ENCODE measurements around the gene DIP2C. TPM values are rescaled to one million over a fixed set of nuclear protein-coding genes. Genes with fewer than 3 reads are reported as not detected.
"Not testable (repeated sequence)": the region's sequence is repeated elsewhere in the genome, so short reads cannot be mapped to it uniquely, and the experiment has no call there.

The DIP2C gene
- total RNA-seq, 1 donor from 2014 or later: 41.6 TPM

DNA sequence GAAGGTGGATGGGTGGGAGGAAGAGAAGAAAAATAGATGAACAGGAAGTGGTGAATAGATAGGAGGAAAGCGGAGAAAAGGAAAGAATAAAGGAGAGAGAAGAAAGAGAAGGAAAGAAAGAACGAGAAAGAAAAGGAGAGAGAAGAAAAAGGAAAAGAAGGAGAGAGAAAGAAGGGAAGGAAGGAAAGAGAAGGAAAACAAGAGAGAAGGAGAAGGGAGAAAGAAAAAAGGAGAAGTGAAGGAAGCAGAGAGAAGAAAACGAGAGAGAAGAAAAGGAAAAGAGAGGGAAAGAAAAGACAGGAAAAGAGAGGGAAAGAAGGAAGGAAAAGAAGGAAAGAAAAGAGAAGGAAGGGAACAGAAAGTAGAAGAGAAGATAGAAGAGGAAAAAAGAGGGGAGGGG lies 211.8 kb downstream of the DIP2C start:
- FAIRE-seq (no peak), DNase-seq (ENCODE audit: low spot score in 2 of 2) (no peak)

DNA sequence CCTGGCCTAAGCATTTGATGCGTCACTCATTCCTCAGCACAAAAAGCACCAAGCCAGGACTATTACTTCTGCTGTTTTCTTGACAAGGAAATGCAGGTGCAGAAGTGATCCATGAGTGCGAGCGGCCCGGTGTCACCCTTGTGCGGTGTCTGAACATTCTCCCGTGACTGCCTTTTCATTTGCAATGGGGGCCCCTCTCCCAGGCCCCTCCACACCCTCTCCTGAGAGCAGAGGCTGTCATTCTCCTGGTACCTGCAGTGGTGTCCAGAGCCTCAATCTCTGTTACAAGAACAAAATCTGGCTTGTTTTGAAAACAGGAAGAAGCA lies 213.1 kb downstream of the DIP2C start:
- no peak for FAIRE-seq
- DNase-seq (ENCODE audit: low spot score in 2 of 2): no peak

DNA sequence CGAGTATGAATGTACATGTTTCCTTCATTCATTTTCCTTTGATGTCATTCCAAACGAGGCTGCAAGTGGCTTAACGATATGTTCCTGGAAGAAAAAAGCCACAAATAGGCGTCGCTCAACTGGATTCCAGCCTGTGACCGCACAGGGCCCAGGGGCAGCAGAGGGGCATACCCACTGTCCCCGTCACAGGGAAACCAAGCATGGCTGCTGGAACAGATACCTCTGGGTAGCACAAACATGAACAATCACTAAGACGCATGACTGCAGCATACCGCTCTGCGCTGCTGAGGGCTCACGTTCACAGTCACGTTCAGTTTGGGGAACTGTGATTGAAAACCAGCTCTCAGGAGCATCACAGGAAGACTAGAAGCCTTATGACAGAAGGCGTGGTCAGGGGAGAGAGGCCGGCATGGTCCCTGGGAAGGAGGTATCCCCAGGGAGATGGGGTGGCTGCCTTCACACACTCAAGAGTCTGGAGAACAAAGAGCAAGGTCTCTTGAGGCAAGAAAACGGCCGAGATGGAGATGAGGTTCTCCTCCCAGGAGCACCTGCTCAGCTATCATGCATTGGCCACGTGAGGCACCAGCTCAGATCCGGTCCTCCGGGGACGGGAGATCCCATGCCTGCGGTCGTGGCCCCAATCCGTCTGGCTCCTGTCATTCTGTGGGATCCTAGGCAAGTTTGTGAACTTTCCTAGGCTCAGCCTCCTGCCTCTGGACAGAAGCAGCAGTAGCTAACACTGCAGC lies 213.6 kb downstream of the DIP2C start:
- FAIRE-seq (no peak), DNase-seq (ENCODE audit: low spot score in 2 of 2) (no peak)

DNA sequence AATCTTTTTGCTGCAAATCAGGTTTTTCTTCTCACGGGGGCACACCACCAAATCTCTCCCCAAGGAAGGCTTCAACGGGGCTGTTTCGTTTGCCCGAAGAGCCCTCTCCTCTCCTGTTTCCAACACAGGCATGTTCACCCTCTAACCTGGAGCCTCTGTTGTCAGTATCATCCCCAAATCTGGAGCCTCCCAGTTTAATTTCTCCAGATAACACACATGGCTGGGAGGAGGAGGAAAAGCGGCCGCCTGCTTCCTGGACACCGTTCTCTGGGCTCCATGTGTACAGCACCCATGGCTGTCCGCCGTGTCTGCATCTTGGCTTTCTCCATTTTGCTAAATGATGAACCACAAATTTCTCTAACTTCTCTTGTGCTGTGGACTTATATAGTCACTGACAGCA lies 214.5 kb downstream of the DIP2C start:
- FAIRE-seq: no peak
- DNase-seq (ENCODE audit: low spot score in 2 of 2): no peak

DNA sequence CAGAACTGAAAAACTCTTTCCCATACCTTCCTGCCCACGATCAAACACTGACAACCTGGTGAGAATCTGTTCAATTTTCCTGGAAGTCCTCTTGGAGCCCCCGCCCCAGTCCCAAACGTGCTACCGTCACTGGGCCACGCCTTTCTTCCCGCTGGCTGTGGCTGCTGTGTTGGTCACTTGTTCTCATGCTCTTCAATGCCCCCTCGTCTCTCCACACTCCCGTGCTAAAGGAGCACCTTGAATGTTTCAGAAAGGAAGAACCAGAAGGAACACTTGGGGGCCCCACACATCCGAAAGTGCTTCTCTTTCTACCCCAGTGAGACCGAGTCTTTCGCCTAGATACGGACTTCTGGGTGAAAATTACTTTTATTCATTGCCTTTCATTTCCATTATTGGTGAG lies 215.1 kb downstream of the DIP2C start:
- no peak for DNase-seq (ENCODE audit: low spot score in 2 of 2)
- FAIRE-seq: no peak

DNA sequence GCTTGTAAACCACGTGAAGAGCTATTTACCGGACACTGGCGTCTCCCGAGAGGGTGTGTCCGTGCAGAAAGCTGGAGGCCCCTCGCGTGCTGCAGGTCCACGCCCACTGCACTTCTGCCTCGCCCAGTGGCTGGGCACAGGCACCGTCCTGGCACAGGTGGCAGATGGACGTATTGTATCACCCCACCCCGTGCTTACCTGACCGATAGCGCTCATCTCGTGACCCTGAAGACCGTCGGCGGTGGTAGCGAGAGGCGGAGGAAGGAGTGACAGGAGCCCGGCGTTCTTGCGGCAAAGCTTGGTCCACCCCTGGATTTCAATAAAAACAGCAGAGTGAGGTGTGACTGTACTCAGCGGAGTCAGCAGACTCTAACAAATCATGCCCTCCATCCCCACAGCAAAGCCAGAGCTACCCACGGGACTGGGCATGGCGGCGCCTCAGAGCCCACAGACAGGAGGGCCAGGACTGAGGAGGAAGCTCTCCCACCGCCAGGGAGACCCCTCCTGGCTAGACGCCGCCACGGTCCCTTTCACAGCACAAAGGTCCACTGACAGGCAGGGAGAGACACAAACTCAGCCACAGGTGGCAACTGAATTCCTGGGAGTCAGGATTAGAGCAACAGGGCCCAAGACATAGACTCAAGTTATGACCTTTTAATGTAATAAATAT lies 217.1 kb downstream of the DIP2C start:
- DNase-seq (ENCODE audit: low spot score in 2 of 2) (no peak), FAIRE-seq (no peak)

DNA sequence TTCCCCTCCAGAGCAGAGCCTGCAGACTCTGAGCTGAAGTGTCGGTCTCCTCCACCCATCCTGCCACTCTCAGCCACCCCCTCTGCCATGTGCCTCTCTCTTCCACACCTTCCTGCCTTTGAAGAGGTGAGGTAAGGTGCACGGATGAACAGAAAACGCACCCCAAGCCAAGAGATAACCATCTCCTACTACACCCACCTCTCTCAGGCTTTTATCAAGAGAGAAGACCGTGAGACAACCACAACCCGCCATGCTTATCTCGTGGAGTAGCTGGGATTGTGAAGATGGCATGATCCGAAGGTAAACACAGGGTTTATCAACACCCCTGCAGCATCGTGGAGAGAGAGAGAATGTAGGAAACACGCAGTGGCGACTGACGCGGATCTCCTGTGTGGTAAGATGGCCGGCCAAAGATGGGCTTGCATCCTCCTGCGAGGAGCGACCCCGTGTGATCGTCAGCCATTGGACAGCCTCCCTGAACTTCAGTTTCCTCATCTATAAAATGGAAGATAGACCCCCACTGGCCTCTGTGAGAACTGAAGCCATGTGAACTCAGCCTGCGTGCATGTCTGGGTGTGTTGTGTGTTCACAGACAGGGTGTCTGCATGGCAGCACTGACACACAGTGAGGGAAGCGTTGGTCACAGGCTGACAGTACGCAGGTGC lies 219.0 kb downstream of the DIP2C start:
- no peak for FAIRE-seq
- DNase-seq (ENCODE audit: low spot score in 2 of 2): no peak

DNA sequence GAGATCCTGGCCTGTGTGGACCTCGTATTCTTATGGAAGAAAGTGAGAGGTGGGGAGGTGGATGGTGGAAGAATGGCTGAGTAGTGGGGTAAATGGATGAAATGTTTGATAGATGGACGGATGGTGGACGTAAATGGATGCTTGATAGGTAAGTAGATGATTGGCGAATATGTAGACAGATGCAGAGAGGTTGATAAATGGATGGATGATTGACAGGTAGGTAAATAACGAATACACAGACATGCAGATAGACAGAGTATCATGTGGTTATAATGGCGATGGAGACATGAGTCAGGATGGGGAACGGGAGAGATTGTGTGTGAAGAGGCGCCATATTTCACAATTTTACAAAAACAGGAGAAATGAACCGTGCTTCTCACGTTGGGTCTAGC lies 219.5 kb downstream of the DIP2C start:
- DNase-seq (ENCODE audit: low spot score in 2 of 2): no peak
- FAIRE-seq: no peak

DNA sequence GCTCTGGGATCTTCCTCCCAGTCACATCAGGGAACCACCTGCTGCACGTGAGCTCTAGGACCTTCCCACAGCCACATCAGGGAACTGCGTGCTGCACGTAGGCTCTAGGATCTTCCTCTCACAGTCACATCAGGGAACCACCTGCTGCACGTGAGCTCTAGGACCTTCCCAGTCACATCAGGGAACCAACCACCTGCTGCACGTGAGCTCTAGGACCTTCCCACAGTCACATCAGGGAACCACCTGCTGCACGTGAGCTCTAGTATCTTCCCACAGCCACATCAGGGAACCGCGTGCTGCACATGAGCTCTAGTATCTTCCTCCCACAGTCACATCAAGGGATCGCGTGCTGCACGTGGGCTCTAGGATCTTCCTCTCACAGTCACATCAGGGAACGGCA lies 229.7 kb downstream of the DIP2C start:
- no peak for DNase-seq (ENCODE audit: low spot score in 2 of 2)
- no peak for FAIRE-seq

DNA sequence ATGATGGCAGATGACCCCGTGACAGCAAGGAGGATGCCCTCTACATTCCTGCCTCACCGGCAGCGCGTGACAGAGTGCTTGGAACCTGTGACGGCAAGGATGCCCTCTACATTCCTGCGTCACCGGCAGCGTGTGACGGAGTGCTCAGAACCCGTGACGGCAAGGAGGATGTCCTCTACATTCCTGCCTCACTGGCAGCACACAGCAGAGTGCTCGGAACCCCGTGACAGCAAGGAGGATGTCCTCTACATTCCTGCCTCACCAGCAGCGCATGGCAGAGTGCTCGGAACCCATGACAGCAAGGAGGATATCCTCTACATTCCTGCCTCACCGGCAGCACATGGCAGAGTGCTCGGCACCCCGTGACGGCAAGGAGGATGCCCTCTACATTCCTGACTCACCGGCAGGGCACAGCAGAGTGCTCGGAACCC lies 231.0 kb downstream of the DIP2C start:
- no peak for FAIRE-seq
- no peak for DNase-seq (ENCODE audit: low spot score in 2 of 2)

DNA sequence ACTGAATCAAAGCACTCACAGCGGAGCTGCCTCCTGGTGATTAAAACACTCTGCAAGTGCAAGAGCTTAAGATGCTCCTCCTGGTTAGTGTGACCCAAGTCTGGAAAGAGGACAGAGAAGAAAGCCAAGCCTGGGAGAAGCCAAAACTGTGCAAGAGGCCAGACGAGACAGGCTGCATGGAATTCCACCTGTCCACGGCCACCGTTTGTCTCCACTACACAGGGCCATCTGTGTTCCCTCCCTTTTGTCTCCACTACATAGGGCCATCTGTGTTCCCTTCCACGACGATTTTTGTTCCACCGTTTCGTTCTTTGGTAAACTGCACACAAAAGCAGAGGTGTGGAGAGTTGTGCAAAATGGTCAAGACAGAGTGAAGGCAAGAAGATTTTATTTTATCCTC lies 233.0 kb downstream of the DIP2C start:
- no peak for DNase-seq (ENCODE audit: low spot score in 2 of 2)
- no peak for FAIRE-seq

DNA sequence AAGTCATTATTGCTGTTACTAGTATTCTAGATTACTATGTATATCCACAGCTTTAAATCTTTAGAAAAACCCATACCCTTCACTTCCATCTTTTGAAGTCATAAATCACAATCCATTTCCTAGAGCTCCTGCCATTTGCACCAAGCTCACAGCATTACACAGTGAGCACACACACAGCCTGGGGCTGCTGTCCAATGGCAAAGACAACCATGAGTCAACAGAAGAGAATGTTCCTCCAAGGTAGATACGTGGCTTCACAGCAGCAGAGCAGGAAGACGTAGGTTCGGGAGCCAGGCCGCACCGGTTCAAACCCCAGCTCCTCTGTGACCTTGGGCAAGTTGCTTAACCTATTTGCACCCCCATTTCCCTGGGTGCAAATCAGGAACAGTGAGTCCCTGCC lies 234.6 kb downstream of the DIP2C start:
- no peak for DNase-seq (ENCODE audit: low spot score in 2 of 2)
- no peak for FAIRE-seq

DNA sequence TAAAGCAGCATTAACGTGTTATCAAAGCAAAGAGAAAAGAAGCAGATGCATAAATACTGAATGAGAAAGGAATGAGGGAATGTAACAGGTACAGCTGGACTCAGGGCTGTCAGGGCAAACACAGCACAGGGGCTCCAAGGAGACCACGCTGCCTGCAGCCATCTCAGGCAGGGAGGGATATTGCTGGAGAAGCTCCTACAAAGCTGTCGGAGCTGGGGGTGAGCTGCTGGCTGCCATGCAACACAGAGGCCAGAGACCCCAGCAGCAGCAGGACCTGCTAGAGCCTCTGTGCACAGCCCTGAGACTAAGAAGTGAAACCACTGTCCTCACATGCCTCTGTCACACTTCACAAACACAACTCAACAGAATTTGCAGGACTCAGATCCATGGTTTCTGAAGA lies 235.8 kb downstream of the DIP2C start:
- no peak for FAIRE-seq
- no peak for DNase-seq (ENCODE audit: low spot score in 2 of 2)

DNA sequence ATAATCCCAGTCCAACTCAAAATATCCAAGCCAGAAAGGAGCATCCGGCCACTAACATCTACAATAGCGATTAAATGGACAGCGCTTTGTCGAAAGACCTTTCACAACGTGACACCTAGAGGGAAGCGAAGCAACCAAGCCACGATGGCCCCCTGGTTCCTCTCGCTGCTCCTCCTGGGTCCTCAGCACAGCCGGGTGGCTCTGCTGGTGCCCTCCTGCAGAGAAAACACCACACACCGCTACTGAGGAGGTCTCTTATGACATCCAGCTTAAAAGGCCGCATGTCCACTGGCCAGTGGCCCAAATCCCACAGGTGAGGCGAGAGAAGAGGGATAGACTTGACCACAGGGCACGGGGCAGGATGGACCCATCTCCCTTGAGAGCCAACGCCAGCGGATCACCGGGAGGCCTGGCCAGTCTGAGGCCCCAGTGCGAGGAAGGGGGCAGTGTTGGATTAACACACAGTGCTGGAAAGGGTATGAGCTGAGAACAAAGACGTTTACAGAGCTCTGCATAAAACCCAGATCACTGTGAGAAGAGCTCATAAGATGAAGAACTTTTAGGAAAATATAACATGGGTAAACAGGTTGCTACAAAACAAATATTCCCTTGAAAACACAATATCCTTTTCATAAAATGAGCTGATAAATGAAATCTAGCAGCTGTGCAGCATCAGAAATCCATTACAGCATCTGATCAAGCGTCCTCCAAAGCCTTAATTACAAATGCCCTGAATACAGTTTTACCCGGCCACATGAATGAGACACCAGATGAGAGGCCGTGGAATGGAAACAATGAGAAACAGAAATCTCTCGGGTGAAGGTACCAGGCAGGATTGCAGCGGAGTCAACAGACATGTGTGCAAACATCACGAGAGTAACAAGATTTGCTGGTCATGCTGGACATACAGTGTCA lies 236.7 kb downstream of the DIP2C start:
- DNase-seq (ENCODE audit: low spot score in 2 of 2): no peak
- FAIRE-seq: no peak

DNA sequence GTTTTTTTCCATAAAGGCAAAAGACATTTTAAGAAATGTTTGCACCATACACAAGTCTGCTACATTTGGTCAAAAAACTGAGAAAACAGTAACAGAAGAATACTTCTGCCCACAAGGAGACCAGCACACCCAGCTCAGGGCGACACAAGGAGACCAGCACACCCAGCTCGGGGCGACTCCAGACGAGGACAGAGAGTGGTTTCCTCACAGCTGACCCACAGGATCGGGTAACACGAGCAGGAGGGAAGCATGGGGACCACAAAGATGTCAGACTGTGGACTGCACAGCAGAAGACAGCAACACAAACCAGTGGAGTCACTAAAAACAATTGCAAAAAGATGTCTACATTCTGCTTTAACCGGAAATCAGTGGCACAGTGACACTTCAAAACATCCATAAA lies 237.6 kb downstream of the DIP2C start:
- FAIRE-seq (no peak), DNase-seq (ENCODE audit: low spot score in 2 of 2) (no peak)

DNA sequence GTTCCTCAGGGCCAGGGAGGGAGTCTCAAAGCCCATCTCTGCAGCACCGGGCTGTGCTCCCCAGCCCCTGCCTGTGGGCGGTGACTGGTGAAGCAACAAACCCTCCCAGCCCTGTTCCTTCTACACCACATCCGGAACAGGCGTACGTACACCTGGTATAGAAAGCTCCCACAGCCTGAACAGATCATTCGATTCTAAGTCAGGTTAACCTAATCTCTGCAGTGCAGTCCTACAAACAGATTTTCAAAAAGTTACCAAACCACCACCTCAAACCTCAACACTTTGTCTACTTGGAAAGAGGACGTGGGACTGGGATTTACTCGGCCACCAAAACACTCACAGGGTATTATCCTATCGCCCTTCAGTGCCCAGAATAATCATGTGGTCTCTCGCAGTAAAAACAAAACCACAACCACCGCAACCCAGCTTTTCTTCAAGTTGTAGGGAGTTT lies 238.4 kb downstream of the DIP2C start:
- no peak for DNase-seq (ENCODE audit: low spot score in 2 of 2)
- no peak for FAIRE-seq

DNA sequence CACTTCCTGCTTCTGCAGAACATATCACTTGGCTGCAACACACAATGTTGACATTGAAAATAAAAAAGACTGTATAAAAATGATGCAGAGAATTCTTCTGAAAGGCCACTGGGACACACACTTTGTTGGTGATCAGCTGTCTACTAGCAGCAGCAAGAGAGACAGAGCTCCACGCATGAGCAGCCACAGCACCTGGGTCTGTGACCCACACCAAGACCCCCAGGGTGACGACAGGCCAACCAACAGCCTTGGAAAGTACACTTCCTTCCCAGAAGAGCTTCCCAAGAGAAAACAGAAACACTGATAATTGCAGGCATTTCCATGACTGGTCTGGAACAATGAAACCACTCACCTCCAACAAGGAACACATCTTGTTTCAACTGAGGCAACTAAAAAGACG lies 239.0 kb downstream of the DIP2C start:
- FAIRE-seq (no peak), DNase-seq (ENCODE audit: low spot score in 2 of 2) (no peak)

DNA sequence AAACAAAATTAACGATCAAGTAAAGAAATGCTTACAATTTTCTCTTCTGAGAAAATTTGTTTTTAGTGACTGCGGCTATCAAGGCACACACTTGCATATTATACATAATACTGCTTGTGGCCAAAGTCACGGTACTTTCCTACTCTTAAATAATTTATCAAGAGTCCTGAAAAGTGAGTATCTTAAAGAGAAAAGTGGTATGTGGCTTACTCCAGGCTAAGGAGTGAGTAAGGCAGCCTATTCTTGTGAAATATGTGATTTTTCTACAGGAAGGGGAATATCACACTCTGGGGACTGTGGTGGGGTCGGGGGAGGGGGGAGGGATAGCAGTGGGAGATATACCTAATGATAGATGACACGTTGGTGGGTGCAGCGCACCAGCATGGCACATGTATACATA lies 240.1 kb downstream of the DIP2C start:
- DNase-seq (ENCODE audit: low spot score in 2 of 2); FAIRE-seq: not testable (repeated sequence)

DNA sequence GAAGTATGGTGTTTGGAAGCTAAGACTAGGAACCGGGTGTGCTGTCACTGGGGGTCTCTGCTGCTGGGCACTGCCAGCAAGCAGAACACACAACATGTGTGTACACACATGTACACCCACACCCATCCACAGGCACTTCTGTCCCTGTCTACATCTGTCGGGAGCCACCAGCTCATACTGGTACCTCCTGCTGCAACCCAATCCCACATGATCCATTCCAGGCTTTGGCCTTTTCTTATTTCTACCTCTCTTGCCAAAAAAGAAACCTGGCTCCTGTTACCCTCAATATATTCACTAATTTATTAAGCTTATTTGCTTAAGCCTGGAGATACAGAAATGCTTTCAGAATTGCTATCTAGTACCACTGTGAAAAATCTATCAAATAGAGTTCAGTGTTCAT lies 246.0 kb downstream of the DIP2C start:
- DNase-seq (ENCODE audit: low spot score in 2 of 2) (no peak), FAIRE-seq (no peak)

DNA sequence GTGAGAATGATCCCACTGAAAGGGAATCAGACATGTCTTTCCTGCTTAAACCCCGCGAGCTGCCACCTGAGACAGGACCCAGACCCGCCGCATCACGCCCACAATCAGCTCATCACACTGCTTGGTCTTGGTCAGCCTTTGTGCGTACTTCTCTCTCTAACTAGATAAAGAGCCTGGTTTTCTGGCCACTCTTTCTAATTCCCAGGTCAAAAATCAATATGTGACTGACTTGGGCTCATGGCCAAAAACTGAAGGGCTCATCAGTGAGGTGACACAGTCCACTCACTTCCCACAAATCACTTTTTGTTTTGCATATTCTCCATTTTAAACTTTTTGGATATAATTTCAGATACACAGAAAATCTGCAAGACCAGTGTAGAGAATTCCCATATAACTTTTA lies 247.3 kb downstream of the DIP2C start:
- FAIRE-seq (no peak), DNase-seq (ENCODE audit: low spot score in 2 of 2) (no peak)

DNA sequence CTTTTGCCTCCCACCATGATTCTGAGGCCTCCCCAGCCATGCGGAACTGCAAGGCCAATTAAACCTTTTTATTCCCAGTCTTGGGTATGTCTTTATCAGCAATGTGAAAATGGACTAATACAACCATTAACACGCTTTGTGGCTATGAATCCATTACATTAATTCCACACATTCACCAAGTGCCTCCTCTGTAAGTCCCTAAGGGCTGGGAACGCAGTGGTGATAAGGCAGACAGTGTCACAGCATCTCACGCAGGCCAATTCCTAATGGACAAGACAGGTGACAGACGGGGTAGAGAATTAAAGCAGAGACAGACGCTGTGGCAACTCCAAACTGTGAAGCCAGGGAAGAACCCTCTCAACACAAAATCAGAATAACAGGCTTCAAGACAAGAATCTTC lies 247.8 kb downstream of the DIP2C start:
- FAIRE-seq (no peak), DNase-seq (ENCODE audit: low spot score in 2 of 2) (no peak)
